Sciatic nerve (tissue), 2 donors: ENCODE data around the gene RPS29. TPM values are rescaled to one million over a fixed set of nuclear protein-coding genes. Genes with fewer than 3 reads are reported as not detected.
A peak's percentile ranks its signal among the peaks of the same experiment; 100 is the strongest.
"Not testable (repeated sequence)": the region's sequence is repeated elsewhere in the genome, so short reads cannot be mapped to it uniquely, and the experiment has no call there.

Source experiments
- ATAC-seq: fragments of 200-7000 bp; cut with Tn5 transposase; one replicate; pipeline ENCODE4 v1.9.1; 2020; ENCODE audit warnings: mild to moderate bottlenecking, moderate library complexity
- DNase-seq: peaks from one replicate; pipeline ENCODE4 v3.0.0-alpha.2; 2020; ENCODE audit warnings: low spot score
- intact Hi-C: fragments of 100-400 bp; cut with DNase I; formaldehyde crosslinking; loops from one replicate; pipeline ENCODE4 v1.14.2; 2022
- total RNA-seq: library from RNA; stranded (reverse); fragmentation: NEBNext Ultra II Directional; extraction: Animal tissue kit (Norgen Biotek cat#: 25700); gene quantifications from one replicate; pipeline ENCODE4 v1.2.1, GENCODE V29; 2021
- donor health status: DM: no; HTN: no; CAD: no.
- donor health status: DM: no; HTN: no; CAD: no.

Gene RPS29
- total RNA-seq, 1 donor from 2014 or later: 737 TPM

DNA sequence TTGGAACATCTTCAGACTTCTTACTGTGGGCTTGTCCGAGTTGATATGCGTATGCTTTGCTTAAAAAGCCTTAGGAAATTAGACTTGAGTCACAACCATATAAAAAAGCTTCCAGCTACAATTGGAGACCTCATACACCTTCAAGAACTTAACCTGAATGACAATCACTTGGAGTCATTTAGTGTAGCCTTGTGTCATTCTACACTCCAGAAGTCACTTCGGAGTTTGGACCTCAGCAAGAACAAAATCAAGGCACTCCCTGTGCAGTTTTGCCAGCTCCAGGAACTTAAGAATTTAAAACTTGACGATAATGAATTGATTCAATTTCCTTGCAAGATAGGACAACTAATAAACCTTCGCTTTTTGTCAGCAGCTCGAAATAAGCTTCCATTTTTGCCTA, 21.4 kb upstream of the RPS29 start:
- intact Hi-C loops: no loop called here
- DNase-seq (no peak), ATAC-seq (no peak)

GRCh38 chr14:49598485-49599300, 12.5 kb upstream of the RPS29 start, which contains the start of gene LRR1:
Gene LRR1 (plus strand): TSS chr14:49598940. CDS start chr14:49599021, 81 bp downstream.
- intact Hi-C loops: no loop called here
- DNase-seq (peak; percentile 91), ATAC-seq (peak; percentile 93)

- ATAC-seq: peak; percentile 50
- DNase-seq: no peak
- intact Hi-C loops: no loop called here
These were observed 12.0 kb upstream of the RPS29 start for GRCh38 chr14:49598189-49598484.

GRCh38 chr14:49594347-49595091, 8.3 kb upstream of the RPS29 start:
- intact Hi-C loops: no loop called here
- ATAC-seq (no peak), DNase-seq (no peak)

DNA sequence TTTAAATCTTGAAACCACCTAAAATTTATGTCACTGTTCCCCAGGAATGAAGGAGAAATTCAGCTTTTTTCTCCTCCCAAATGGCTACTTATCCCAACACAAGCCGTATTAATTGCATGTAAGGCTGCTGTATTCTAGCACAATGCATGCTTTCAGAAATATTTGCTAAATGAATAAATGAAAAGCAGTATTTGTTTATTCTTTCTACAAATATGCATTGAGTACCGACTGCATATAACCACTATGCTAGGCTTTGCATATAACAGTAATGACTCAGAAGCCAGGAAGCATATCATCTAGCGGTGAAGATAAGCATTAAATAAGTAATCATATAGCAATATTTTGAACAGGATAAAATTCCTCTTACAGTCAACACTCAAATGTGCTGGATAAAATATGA, 6.8 kb upstream of the RPS29 start:
- DNase-seq (no peak), ATAC-seq (no peak)
- intact Hi-C loops: no loop called here

DNA sequence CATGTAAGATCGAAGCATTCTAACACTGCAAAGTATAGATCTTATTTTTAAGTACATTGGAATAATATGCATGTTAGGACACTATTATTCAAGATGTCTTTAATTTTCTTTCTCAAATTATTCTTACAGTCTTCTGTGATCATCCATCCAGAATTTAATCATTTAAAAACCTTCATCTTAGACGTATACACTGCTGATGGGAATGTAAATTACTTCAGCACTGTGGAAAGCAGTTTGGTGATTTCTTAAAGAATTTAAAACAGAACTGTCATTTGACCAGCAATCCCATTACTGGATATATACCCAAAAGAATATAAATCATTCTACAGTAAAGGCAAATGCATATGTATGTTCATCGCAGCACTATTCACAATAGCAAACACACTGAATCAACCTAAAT, 3.2 kb upstream of the RPS29 start:
- no peak for ATAC-seq
- no peak for DNase-seq
- intact Hi-C loops: no loop called here

DNA sequence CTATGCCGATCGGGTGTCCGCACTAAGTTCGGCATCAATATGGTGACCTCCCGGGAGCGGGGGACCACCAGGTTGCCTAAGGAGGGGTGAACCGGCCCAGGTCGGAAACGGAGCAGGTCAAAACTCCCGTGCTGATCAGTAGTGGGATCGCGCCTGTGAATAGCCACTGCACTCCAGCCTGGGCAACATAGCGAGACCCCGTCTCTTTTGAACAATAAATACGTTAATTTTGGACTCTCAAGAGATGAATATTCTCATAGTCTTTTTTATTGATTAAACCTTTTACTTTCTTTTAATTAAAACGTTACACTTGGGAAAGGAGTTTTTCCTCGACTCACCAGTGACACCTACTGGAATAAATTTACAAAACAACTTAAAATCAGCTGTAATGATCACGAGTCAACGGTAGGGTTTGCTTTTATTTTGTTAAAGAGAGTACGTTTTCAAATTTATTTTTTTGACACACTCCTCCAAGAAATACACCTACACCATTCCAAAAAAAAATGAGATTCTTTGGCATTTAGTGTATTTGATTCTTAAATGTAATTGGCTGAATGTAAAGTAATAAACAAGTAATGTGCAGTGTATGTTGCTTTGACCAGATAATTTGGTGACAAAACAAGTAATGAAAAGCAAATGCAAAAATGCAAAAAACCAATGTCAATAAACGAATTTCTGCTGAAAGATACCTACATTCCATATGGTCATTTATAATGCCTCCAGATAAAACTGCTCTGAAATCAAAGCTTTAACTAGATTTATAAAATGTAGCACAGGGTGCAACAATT, 687 bp upstream of the RPS29 start:
- ATAC-seq (peak; percentile 47), DNase-seq (no peak)
- intact Hi-C loops: no loop called here

DNA sequence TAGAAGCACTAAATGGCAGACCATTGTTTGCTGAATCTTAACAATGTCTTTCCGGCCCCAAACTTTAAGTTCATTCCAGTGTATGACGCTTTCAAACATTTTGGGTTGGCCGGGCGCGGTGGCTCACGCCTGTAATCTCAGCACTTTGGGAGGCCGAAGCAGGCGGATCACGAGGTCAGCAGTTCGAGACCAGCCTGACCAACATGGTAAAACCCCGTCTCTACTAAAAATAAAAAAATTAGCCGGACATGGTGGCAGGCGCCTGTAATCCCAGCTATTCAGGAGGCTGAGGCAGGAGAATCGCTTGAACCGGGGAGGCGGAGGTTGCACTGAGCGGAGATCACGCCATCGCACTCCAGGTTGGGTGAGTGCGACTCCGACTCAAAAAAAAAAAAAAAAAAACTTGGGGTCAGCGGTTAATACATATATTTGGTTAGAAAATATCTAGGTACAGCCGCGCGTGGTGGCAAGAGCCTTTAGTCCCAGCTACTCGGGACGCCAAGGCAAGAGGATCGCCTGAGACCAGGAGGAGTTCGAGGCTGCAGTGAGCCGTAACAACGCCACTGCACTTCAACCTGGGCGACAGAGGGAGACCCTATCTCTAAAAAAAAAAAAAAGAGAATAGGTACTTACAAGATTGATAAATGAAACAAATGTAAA, 1.1 kb downstream of the RPS29 start:
- ATAC-seq, DNase-seq, intact Hi-C loops: not testable (repeated sequence)

DNA sequence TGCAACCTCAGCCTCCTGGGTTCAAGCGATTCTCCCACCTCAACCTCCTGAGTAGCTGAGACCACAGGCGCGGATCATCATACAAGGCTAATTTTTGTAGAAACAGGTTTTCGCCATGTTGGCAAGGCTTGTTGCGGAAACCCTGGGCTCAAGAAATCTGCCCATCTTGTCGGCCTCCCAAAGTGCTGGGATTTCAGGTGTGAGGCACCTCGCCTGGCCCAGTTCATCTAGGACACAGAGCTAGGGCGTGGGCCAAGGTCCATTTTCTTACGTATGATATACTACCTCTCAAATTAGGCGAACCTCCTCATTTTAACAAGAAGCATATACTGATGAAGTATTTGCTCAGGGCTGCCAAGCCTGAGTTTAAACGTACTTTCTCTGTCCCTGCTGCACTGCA, 2.1 kb downstream of the RPS29 start:
- intact Hi-C loops: no loop called here

GRCh38 chr14:49583629-49584028, 2.6 kb downstream of the RPS29 start:
- intact Hi-C loops: no loop called here
- no peak for DNase-seq
- ATAC-seq: no peak

More for the DNA sequence above, 2.1 kb downstream of the RPS29 start:
- DNase-seq (no peak), ATAC-seq (no peak)

- no peak for ATAC-seq
- intact Hi-C loops: no loop called here
- DNase-seq: no peak
These were observed 3.8 kb downstream of the RPS29 start for GRCh38 chr14:49582113-49582977.

- intact Hi-C loops: no loop called here
These were observed 4.7 kb downstream of the RPS29 start for GRCh38 chr14:49581209-49582112.

GRCh38 chr14:49579841-49580240, 6.3 kb downstream of the RPS29 start:
- DNase-seq (no peak), ATAC-seq (no peak)
- intact Hi-C loops: no loop called here

More at GRCh38 chr14:49581209-49582112, 4.7 kb downstream of the RPS29 start:
- DNase-seq (no peak), ATAC-seq (no peak)

DNA sequence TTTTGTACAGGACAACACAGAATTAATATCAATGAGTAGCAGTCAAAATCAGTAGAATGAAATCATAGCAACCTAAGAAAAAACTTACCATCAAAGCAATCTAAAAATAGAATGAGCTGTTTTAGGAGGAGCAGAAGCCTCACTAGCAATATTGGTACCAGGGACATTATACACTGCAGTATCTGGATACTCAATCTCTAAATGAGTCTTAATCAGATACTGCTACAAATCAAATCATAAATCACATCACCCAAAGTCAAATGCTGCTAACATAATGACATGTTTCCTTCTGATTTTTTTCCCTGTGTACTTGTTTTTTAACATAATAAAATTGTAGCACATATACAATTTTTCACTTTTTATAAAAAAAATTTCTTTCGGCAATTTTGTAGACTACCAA, 8.0 kb downstream of the RPS29 start:
- intact Hi-C loops: no loop called here
- no peak for DNase-seq
- ATAC-seq: no peak

DNA sequence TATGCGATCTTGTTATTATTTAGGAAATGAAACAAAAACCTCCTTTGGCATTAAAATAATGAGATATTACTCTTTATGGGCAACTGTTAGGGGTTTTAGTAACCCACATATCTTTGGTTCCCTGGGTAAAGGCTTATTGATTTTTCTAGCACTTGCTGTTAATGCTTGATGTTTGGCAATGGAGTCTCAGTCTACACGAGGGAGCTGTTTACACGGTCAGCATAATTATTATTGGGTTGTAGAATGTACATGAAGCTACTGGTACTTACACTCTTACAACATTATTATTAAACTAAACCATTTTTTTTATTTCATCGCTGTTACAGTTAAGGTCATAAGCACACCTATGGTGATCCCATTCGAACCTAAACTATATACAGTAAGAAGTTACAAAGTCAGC, 12.1 kb downstream of the RPS29 start:
- ATAC-seq: no peak
- DNase-seq: no peak
- intact Hi-C loops: no loop called here

DNA sequence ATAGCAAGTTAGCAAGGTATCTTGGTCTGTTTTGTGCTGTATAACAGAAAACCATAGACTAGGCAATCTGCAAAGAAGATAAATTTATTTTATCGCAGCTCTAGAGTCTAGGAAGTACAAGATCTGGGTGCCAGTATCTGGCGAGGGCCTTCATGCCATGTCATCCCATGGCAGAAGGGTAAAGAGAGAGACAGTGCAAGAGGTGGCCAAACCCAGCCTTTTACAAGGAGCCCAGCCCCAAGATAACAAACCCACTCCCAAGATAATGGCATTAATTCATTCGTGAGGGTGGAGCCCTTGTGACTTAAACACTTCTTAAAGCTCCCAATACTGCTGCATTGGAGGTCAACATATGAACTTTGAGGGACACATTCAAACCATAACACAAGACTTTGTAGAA, 16.9 kb downstream of the RPS29 start:
- intact Hi-C loops: no loop called here
- DNase-seq (no peak), ATAC-seq (no peak)

GRCh38 chr14:49566714-49567113, 19.5 kb downstream of the RPS29 start:
- DNase-seq (no peak), ATAC-seq (no peak)

More at GRCh38 chr14:49566714-49567113, 19.5 kb downstream of the RPS29 start:
- intact Hi-C loops: no loop called here
